Measurements from ENCODE around the gene TCTN3. TPM values are rescaled to one million over a fixed set of nuclear protein-coding genes. Genes with fewer than 3 reads are reported as not detected.
"Not testable (repeated sequence)": the region's sequence is repeated elsewhere in the genome, so short reads cannot be mapped to it uniquely, and the experiment has no call there.

TCTN3 gene, protein sequence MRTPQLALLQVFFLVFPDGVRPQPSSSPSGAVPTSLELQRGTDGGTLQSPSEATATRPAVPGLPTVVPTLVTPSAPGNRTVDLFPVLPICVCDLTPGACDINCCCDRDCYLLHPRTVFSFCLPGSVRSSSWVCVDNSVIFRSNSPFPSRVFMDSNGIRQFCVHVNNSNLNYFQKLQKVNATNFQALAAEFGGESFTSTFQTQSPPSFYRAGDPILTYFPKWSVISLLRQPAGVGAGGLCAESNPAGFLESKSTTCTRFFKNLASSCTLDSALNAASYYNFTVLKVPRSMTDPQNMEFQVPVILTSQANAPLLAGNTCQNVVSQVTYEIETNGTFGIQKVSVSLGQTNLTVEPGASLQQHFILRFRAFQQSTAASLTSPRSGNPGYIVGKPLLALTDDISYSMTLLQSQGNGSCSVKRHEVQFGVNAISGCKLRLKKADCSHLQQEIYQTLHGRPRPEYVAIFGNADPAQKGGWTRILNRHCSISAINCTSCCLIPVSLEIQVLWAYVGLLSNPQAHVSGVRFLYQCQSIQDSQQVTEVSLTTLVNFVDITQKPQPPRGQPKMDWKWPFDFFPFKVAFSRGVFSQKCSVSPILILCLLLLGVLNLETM
- polyA plus RNA-seq = 10 to 100 TPM in 1 of 2 donors, 1 to 10 TPM in 1; 6.4 to 10.5 TPM

DNA sequence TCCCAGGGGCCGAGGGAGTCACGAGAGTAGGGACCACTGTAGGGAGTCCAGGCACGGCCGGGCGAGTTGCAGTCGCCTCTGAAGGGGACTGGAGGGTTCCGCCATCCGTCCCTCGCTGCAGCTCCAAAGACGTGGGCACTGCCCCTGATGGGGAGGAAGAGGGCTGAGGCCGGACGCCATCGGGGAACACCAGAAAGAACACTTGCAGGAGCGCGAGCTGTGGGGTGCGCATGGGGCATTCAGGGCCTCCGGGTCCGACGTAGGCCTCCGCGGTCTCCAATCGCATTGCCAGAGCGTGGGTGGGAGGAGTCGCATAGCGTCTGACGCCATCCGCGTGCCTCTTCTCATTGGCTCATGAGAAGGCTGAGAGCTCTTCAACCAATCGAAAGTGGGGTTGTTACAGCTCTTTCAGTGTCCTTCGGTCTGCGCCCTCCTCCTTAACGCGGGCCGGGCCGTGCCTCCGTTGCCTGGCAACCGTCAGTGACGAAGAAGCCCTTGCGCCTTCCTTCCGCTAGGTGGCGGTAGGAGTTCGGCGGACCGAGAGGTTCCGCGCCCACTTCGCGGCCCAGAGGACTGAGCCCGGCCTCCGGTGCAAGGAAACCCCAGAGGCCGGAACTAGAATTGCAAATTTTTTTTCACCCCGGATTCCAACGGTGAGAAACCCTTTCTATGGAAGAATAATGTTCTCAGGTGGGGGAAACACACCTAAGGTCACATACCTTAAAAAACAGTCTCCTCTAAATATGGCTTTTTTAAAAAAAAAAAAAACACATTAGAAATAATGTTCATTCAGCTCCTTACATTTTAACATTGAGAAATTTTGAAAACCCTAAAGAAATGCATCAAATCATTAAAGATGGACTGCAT lies at the start of gene TCTN3:
Gene TCTN3 (minus strand): TSS at position 260 of the 867 bp plus-strand sequence. CDS start 28 bp downstream, at position 232.
- peak within 1 kb of the TSS; percentile 83 to 87 for H3K4me3 ChIP-seq (ENCODE audit: low read depth in 1 of 2, low read length in 2 of 2)
- WGBS, 2 donors = 0 to 1% methylated on average over 51 to 53 of the region's 53 CpGs
- H3K27ac ChIP-seq (ENCODE audit: low read depth in 2 of 2, low read length in 1 of 2) = peak within 1 kb of the TSS; percentile 73 to 81
- no peaks in the 10 kb centered on the region for H3K4me1 ChIP-seq (ENCODE audit: control insufficient read depth in 2 of 2, insufficient read depth in 2 of 2, low read length in 1 of 2)
- H3K36me3 ChIP-seq (ENCODE audit: control insufficient read depth in 2 of 2, insufficient read depth in 2 of 2, low read length in 1 of 2) = peaks cover 0 to 3% of the 10 kb centered on the region in 2 donors
- H3K27me3 ChIP-seq (ENCODE audit: control insufficient read depth in 1 of 2, insufficient read depth in 2 of 2, low read length in 2 of 2) = no peaks in the 10 kb centered on the region
- no peaks in the 10 kb centered on the region for H3K9me3 ChIP-seq (ENCODE audit: control insufficient read depth in 2 of 2, insufficient read depth in 1 of 2, low read depth in 1 of 2, low read length in 1 of 2)

DNA sequence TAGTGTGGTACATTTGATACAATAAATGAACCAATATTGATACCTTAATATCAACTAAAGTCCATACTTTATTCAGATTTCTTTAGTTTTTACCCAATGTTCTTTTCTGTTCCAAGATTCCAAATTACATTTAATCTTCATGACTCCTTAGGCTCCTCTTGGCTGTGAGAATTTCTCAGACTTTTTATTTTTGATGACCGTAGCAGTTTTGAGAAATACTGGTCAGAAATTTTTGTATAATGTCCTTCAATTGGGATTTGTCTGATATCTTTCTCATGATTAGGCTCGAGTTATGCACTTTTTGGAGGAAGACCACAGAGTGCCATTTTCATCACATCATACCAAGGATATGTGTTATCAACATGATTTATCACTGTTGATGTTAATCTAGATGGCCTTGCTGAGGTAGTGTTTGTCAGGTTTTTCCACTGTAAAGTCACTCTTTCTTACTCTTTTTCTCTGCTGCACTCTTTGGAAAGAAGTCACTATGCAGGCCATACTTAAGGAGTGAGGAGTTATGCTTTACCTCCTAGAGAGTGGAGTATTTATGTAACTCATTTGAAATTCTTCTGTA lies 49.3 kb upstream of the TCTN3 start:
- 82 to 90% methylated on average over 2 of the region's 2 CpGs for WGBS, 2 donors
- Histone ChIP-seq H3K27me3 (ENCODE audit: control insufficient read depth in 1 of 2, insufficient read depth in 2 of 2, low read length in 2 of 2) (no peaks in the 10 kb centered on the region), H3K4me1 (ENCODE audit: control insufficient read depth in 2 of 2, insufficient read depth in 2 of 2, low read length in 1 of 2) (no peaks in the 10 kb centered on the region), H3K9me3 (ENCODE audit: control insufficient read depth in 2 of 2, insufficient read depth in 1 of 2, low read depth in 1 of 2, low read length in 1 of 2) (peaks cover 0 to 3% of the 10 kb centered on the region in 2 donors), H3K36me3 (ENCODE audit: control insufficient read depth in 2 of 2, insufficient read depth in 2 of 2, low read length in 1 of 2) (no peaks in the 10 kb centered on the region), H3K4me3 (ENCODE audit: low read depth in 1 of 2, low read length in 2 of 2) (no peak overlapping the region), H3K27ac (ENCODE audit: low read depth in 2 of 2, low read length in 1 of 2) (no peak overlapping the region)

DNA sequence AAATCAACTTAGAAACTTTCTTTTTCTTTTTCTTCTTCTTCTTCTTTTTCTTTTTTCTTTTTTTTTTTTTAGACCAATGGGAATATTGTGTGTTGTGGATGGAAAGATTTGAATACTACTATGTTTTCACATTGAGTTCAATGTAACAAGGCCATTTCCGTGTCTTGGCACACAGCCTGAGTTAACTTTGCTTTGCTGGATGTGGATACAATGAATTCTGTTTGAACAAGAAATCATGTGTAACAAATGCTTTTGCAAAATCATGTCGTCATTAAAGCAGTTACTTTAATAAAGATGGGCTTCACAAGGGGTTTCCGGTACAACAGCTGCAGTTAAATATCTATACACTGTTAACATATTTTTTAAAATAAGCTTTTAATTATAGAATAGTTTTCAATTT lies 48.8 kb upstream of the TCTN3 start:
- H3K27ac ChIP-seq (ENCODE audit: low read depth in 2 of 2, low read length in 1 of 2) = peak overlapping the region in 1 of 2 donors; percentile 3
- H3K4me3 ChIP-seq (ENCODE audit: low read depth in 1 of 2, low read length in 2 of 2) = no peak overlapping the region
- H3K9me3 ChIP-seq (ENCODE audit: control insufficient read depth in 2 of 2, insufficient read depth in 1 of 2, low read depth in 1 of 2, low read length in 1 of 2) = peaks cover 0 to 3% of the 10 kb centered on the region in 2 donors
- no peaks in the 10 kb centered on the region for H3K36me3 ChIP-seq (ENCODE audit: control insufficient read depth in 2 of 2, insufficient read depth in 2 of 2, low read length in 1 of 2)
- no peaks in the 10 kb centered on the region for H3K4me1 ChIP-seq (ENCODE audit: control insufficient read depth in 2 of 2, insufficient read depth in 2 of 2, low read length in 1 of 2)
- WGBS, 2 donors = 23 to 24% methylated on average over 3 of the region's 3 CpGs
- H3K27me3 ChIP-seq (ENCODE audit: control insufficient read depth in 1 of 2, insufficient read depth in 2 of 2, low read length in 2 of 2) = no peaks in the 10 kb centered on the region

GRCh38 chr10:95741807-95742467 lies 48.2 kb upstream of the TCTN3 start:
- H3K27ac ChIP-seq (ENCODE audit: low read depth in 2 of 2, low read length in 1 of 2) = peak overlapping the region; percentile 3 to 16
- WGBS, 2 donors = 18 to 33% methylated on average over 6 of the region's 6 CpGs
- no peak overlapping the region for H3K4me3 ChIP-seq (ENCODE audit: low read depth in 1 of 2, low read length in 2 of 2)
- H3K4me1 ChIP-seq (ENCODE audit: control insufficient read depth in 2 of 2, insufficient read depth in 2 of 2, low read length in 1 of 2) = no peaks in the 10 kb centered on the region
- H3K9me3 ChIP-seq (ENCODE audit: control insufficient read depth in 2 of 2, insufficient read depth in 1 of 2, low read depth in 1 of 2, low read length in 1 of 2) = peaks cover 0 to 3% of the 10 kb centered on the region in 2 donors
- H3K36me3 ChIP-seq (ENCODE audit: control insufficient read depth in 2 of 2, insufficient read depth in 2 of 2, low read length in 1 of 2) = no peaks in the 10 kb centered on the region
- H3K27me3 ChIP-seq (ENCODE audit: control insufficient read depth in 1 of 2, insufficient read depth in 2 of 2, low read length in 2 of 2) = no peaks in the 10 kb centered on the region

DNA sequence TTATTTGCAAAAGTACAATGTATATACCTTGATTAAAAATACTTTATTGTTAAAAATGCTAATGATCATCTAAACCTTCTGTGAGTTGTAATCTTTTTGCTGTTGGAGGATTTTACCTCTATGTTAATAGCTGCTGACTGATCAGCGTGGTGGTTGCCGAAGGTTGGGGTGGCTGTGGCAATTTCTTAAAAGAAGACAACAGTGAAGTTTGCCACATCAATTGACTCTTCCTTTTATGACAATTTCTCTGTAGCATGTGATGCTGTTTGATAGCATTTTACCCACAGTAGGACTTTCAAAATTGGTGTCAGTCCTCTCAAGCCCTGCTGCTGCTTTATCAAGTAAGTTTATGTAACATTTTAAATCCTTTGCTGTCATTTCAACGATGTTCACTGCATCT lies 45.3 kb upstream of the TCTN3 start:
- no peaks in the 10 kb centered on the region for H3K27me3 ChIP-seq (ENCODE audit: control insufficient read depth in 1 of 2, insufficient read depth in 2 of 2, low read length in 2 of 2)
- 81 to 88% methylated on average over 3 of the region's 3 CpGs for WGBS, 2 donors
- no peak overlapping the region for H3K4me3 ChIP-seq (ENCODE audit: low read depth in 1 of 2, low read length in 2 of 2)
- H3K36me3 ChIP-seq (ENCODE audit: control insufficient read depth in 2 of 2, insufficient read depth in 2 of 2, low read length in 1 of 2) = no peaks in the 10 kb centered on the region
- no peaks in the 10 kb centered on the region for H3K9me3 ChIP-seq (ENCODE audit: control insufficient read depth in 2 of 2, insufficient read depth in 1 of 2, low read depth in 1 of 2, low read length in 1 of 2)
- no peak overlapping the region for H3K27ac ChIP-seq (ENCODE audit: low read depth in 2 of 2, low read length in 1 of 2)
- H3K4me1 ChIP-seq (ENCODE audit: control insufficient read depth in 2 of 2, insufficient read depth in 2 of 2, low read length in 1 of 2) = no peaks in the 10 kb centered on the region

DNA sequence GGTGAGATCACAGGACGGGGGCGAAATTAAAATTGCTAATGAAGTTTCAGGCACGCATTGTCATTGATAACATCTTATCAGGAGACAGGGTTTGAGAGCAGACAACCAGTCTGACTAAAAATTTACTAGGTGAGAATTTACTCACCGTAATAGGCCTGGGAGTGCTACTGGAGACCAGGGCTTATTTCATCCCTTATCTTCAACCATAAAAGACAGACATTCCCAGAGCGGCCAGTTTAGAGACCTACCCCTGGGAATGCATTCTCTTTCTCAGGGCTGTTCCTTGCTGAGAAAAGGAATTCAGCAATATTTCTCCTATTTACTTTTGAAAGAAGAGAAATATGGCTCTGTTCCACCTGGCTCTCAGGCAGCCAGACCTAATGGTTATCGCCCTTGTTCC lies 39.2 kb upstream of the TCTN3 start:
- not testable (repeated sequence) for H3K4me1 ChIP-seq (ENCODE audit: control insufficient read depth in 2 of 2, insufficient read depth in 2 of 2, low read length in 1 of 2); H3K9me3 ChIP-seq (ENCODE audit: control insufficient read depth in 2 of 2, insufficient read depth in 1 of 2, low read depth in 1 of 2, low read length in 1 of 2); H3K27me3 ChIP-seq (ENCODE audit: control insufficient read depth in 1 of 2, insufficient read depth in 2 of 2, low read length in 2 of 2); H3K4me3 ChIP-seq (ENCODE audit: low read depth in 1 of 2, low read length in 2 of 2); H3K27ac ChIP-seq (ENCODE audit: low read depth in 2 of 2, low read length in 1 of 2); H3K36me3 ChIP-seq (ENCODE audit: control insufficient read depth in 2 of 2, insufficient read depth in 2 of 2, low read length in 1 of 2)
- WGBS, 2 donors = 85 to 95% methylated on average over 6 of the region's 6 CpGs

DNA sequence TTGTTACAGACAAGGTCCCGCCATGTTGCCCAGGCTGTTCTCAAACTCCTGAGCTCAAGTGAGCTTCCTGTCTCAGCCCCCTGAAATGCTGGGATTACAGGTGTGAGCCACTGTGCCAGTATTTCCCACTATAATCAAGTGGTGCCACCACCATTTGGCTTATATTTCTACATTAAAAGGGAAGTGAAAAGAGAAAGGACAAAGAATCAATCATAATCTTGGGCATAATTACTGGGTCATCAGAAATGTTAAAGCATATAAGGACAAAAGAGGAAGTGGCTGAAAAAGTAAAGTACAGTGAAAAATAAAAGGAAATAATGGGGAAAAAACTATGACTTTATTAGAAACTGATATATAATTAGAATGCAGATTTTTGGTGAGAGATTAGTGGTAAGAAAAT lies 36.5 kb upstream of the TCTN3 start:
- Histone ChIP-seq H3K4me3 (ENCODE audit: low read depth in 1 of 2, low read length in 2 of 2) (no peak overlapping the region), H3K27ac (ENCODE audit: low read depth in 2 of 2, low read length in 1 of 2) (peak overlapping the region in 1 of 2 donors; percentile 2), H3K4me1 (ENCODE audit: control insufficient read depth in 2 of 2, insufficient read depth in 2 of 2, low read length in 1 of 2) (no peaks in the 10 kb centered on the region), H3K9me3 (ENCODE audit: control insufficient read depth in 2 of 2, insufficient read depth in 1 of 2, low read depth in 1 of 2, low read length in 1 of 2) (no peaks in the 10 kb centered on the region), H3K36me3 (ENCODE audit: control insufficient read depth in 2 of 2, insufficient read depth in 2 of 2, low read length in 1 of 2) (no peaks in the 10 kb centered on the region), H3K27me3 (ENCODE audit: control insufficient read depth in 1 of 2, insufficient read depth in 2 of 2, low read length in 2 of 2) (no peaks in the 10 kb centered on the region)
- 70 to 75% methylated on average over 1 of the region's 1 CpG for WGBS, 2 donors

GRCh38 chr10:95729323-95730055 lies 35.8 kb upstream of the TCTN3 start:
- H3K4me1 ChIP-seq (ENCODE audit: control insufficient read depth in 2 of 2, insufficient read depth in 2 of 2, low read length in 1 of 2) = no peaks in the 10 kb centered on the region
- WGBS, 2 donors = 70 to 71% methylated on average over 3 of the region's 3 CpGs
- H3K36me3 ChIP-seq (ENCODE audit: control insufficient read depth in 2 of 2, insufficient read depth in 2 of 2, low read length in 1 of 2) = no peaks in the 10 kb centered on the region
- peak overlapping the region in 1 of 2 donors; percentile 25 for H3K27ac ChIP-seq (ENCODE audit: low read depth in 2 of 2, low read length in 1 of 2)
- no peaks in the 10 kb centered on the region for H3K9me3 ChIP-seq (ENCODE audit: control insufficient read depth in 2 of 2, insufficient read depth in 1 of 2, low read depth in 1 of 2, low read length in 1 of 2)
- H3K27me3 ChIP-seq (ENCODE audit: control insufficient read depth in 1 of 2, insufficient read depth in 2 of 2, low read length in 2 of 2) = no peaks in the 10 kb centered on the region
- no peak overlapping the region for H3K4me3 ChIP-seq (ENCODE audit: low read depth in 1 of 2, low read length in 2 of 2)
